WTC11 (cell line): ENCODE data around the gene NOL12.

Experiments used
- AFF4 ChIP-seq: sonication (generic); formaldehyde crosslinking; IDR thresholded peaks from 2 replicates; pipeline ENCODE4 v1.8.1; 2023; ENCODE audit warnings: mild to moderate bottlenecking, missing genetic modification reagents, borderline replicate concordance
- CTCF ChIP-seq: fragments of 200-600 bp; IDR thresholded peaks from 2 replicates; pipeline ENCODE4 v1.8.0; 2022; ENCODE audit warnings: antibody characterized with exemption
- E2F1 ChIP-seq: sonication (generic); formaldehyde crosslinking; IDR thresholded peaks from 2 replicates; pipeline ENCODE4 v1.8.0; 2022; ENCODE audit warnings: mild to moderate bottlenecking, missing genetic modification reagents
- ESRRA ChIP-seq: sonication (generic); formaldehyde crosslinking; IDR thresholded peaks from 2 replicates; pipeline ENCODE4 v1.8.1; 2022; ENCODE audit warnings: mild to moderate bottlenecking, missing genetic modification reagents, borderline replicate concordance
- FOXP1 ChIP-seq: sonication (generic); formaldehyde crosslinking; IDR thresholded peaks from 2 replicates; pipeline ENCODE4 v1.8.0; 2022; ENCODE audit warnings: missing genetic modification reagents, mild to moderate bottlenecking, moderate library complexity, borderline replicate concordance
- FOXP4 ChIP-seq: sonication (generic); formaldehyde crosslinking; IDR thresholded peaks from 2 replicates; pipeline ENCODE4 v1.8.0; 2022; ENCODE audit warnings: mild to moderate bottlenecking, missing genetic modification reagents
- JUN ChIP-seq: sonication (generic); formaldehyde crosslinking; IDR thresholded peaks from 2 replicates; pipeline ENCODE4 v1.8.0; 2023; ENCODE audit warnings: mild to moderate bottlenecking, missing genetic modification reagents
- KAT7 ChIP-seq: sonication (generic); formaldehyde crosslinking; IDR thresholded peaks from 2 replicates; pipeline ENCODE4 v1.8.1; 2023; ENCODE audit warnings: missing genetic modification reagents, mild to moderate bottlenecking, borderline replicate concordance
- MAX ChIP-seq: sonication (generic); formaldehyde crosslinking; IDR thresholded peaks from 2 replicates; pipeline ENCODE4 v1.8.0; 2022; ENCODE audit warnings: mild to moderate bottlenecking, missing genetic modification reagents
- SMAD4 ChIP-seq: sonication (generic); formaldehyde crosslinking; IDR thresholded peaks from 2 replicates; pipeline ENCODE4 v1.8.0; 2022; ENCODE audit warnings: mild to moderate bottlenecking, missing genetic modification reagents
- ZNF263 ChIP-seq: sonication (generic); formaldehyde crosslinking; IDR thresholded peaks from 2 replicates; pipeline ENCODE4 v1.8.1; 2022; ENCODE audit warnings: low read depth, mild to moderate bottlenecking, moderate library complexity, missing genetic modification reagents
- ZSCAN18 ChIP-seq: fragments of 250-450 bp; sonication (Bioruptor Pico); IDR thresholded peaks from 2 replicates; pipeline ENCODE4 v2.1.2; 2022; ENCODE audit warnings: mild to moderate bottlenecking, moderate library complexity

- TF ChIP-seq CTCF = no peak
- no peak for TF ChIP-seq ESRRA (CRISPR knock-in tag)
- no peak for TF ChIP-seq FOXP4
- no peak for TF ChIP-seq E2F1 (CRISPR knock-in tag)
- TF ChIP-seq AFF4 (CRISPR knock-in tag) = no peak
- no peak for TF ChIP-seq FOXP1 (CRISPR knock-in tag)
- no peak for TF ChIP-seq SMAD4 (CRISPR knock-in tag)
- TF ChIP-seq KAT7 (CRISPR knock-in tag) = no peak
- TF ChIP-seq JUN (CRISPR knock-in tag) = no peak
- no peak for TF ChIP-seq MAX (CRISPR knock-in tag)
- TF ChIP-seq ZNF263 (CRISPR knock-in tag) = no peak
- TF ChIP-seq ZSCAN18 (CRISPR knock-in tag) = no peak
Observed at GRCh38 chr22:37650463-37651136, 35.5 kb upstream of the NOL12 start.
